Head of caudate nucleus (tissue), 42 donors: ENCODE results near the gene LGALS3BP.
"Not testable (repeated sequence)": the region's sequence is repeated elsewhere in the genome, so short reads cannot be mapped to it uniquely, and the experiment has no call there.

ENCODE experiments used
- DNase-seq, 42 donors: peaks; one replicate each; pipeline versions ENCODE4 v3.0.0 to v3.0.0-alpha.2; 2020 to 2021; ENCODE audit warnings: mixed read lengths in 7 of 42
- intact Hi-C: fragments of 100-400 bp; cut with DNase I; formaldehyde crosslinking; loops from one replicate; pipeline ENCODE4 v1.15.0; 2022

Gene LGALS3BP, protein sequence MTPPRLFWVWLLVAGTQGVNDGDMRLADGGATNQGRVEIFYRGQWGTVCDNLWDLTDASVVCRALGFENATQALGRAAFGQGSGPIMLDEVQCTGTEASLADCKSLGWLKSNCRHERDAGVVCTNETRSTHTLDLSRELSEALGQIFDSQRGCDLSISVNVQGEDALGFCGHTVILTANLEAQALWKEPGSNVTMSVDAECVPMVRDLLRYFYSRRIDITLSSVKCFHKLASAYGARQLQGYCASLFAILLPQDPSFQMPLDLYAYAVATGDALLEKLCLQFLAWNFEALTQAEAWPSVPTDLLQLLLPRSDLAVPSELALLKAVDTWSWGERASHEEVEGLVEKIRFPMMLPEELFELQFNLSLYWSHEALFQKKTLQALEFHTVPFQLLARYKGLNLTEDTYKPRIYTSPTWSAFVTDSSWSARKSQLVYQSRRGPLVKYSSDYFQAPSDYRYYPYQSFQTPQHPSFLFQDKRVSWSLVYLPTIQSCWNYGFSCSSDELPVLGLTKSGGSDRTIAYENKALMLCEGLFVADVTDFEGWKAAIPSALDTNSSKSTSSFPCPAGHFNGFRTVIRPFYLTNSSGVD

DNA sequence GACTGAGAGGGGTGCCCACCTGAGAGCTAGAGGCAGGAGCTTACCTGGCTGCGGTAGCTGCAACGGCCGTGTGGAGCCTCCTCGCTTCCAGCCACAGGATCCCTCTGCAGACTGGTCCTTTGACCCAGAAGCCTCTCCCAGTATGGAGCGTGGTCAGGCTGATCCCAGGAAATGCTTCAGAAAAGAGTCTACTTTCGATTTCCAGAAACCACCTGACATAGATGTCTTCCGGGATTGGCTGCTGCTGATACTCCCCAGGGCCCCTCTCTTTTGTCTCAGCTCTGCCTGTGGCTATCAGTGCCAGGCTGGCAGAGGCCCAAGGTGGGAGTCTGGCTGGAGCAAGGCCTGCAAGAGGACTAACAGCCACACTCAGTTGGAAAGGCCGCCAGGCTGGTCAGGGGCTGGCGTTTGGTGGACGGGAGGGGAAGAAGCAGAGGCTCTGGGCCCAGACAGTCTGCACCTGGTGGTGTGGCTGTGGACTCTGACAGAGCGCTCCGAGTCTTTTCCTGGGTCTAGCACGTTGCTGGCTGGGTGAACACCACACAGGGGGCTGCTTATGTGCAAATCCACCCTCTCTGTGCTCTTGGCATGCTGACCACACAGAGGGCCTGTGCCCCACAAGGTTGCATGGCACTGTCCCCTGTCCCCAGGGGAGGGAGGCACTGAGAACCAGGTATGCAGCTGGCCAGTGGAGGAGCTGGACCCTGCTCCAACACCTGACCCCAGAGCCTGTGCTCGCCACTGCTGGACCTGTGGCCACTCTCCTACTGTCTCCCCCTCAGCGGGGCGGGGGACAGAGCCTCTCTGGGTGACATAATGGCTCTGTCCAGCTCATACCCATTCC lies at the start of gene LGALS3BP:
Gene LGALS3BP, minus strand, starts transcription at position 144 of the 844 bp plus-strand sequence. CDS start 2,732 bp downstream, outside the sequence.
- peak; percentile 60 to 93 (median 83) for DNase-seq
- intact Hi-C loops = loop anchor here (10.0 kb wide), 1 partner anchor 75 kb away; the partner anchor contains the start of gene CEP295NL

DNA sequence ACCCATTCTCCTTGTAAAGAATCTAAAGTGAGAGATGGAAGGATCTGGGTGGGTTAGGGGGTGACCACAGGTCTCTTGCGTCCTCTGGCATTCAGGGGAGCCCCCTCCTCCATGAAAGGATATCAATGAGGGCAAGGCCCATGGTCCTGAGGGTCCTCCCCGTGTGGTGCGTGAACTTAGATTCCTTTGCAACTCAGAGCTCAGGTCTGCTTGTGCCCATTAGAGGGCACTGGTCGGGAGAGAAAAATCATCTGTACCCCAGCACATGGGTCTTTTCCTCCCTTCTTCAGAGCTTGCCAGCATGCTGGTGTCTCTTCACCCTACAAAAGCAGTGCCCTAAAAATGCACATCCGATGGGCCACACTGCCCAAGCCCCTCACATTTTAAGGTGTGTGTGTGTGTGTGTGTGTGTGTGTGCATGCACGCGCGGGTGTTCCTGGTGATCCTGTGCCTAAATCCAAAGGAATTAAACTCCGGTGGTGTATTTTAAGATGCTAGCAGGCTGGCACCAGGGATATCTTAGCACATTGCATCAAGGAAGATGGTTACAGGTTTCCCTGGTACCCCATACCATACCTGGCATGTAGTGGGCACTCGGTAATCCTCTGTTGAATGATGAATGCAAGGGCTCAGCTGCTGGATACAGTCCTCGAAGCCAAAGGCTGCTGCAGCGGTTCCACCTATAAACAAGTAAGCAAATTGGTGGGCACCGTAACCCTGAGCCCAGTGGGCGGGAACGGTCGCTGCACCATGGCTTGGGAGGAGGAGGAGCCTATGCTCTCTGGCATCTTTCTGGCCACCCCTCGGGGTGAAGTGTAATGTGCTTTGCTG lies 49.0 kb upstream of the LGALS3BP start:
- intact Hi-C loops = no loop called here
- peak in 1 of 42 donors; percentile 28 for DNase-seq

DNA sequence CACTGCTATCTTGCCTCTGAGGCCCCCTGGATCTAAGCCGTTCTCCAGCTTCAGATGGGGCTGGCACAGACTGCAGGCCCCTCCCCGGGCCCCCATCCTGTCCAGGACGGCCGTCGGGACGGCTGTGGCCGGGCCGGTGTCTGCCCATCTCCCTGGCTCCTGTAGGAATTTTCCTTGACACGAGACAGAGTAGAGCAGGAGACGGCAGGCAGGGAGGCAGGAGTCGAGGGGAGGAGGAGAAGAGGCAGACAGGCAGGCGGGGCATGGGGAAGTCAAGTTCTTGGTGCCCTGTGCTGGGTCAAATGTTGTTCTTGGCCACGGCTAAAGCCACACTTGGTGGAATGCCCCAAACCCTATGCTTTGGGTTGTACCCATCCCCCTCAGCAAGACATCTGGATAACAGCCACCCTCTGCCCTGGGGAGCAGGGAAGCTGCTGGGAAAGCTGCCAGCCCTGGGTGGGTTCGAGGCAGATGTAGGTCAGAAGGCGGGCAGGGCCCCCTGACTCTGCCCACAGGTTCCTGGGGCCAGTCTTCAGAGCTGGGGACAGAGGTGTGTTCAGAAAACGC lies 48.3 kb upstream of the LGALS3BP start:
- DNase-seq = peak in 2 of 42 donors; percentile 23 to 30
- intact Hi-C loops = no loop called here

DNA sequence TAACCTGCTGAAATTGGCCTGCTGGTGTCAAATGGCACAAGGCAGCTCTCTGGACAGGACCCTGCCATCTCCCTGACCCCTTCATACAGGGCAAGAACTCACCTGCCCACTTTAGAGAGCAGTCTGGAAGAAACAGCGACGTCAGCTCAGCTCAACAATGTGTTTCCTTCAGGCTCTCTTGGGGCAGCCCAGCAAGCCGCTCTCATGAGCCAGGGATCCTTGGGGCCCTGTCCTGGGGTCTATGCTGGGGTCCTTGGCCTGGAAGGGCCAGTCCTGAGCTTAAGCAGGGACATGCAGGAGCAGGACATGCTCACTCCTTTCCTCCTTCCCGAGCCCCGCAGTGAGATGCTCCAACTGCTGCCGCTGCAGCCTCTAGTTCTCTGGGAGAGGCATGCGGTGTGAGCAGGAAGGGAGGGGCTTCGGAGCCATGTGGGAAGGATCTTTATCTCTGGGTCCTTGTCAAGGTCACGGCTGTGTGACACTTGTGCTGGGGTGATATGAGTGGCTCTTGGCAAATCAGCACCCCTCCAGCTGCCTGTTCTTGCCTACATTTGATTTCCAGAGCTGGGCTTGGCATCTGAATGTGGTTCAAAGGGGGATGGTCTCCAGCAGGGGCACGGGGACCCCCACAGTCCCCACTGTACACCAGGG lies 47.7 kb upstream of the LGALS3BP start:
- intact Hi-C loops = no loop called here
- peak in 4 of 42 donors; percentile 13 to 33 (median 20) for DNase-seq

DNA sequence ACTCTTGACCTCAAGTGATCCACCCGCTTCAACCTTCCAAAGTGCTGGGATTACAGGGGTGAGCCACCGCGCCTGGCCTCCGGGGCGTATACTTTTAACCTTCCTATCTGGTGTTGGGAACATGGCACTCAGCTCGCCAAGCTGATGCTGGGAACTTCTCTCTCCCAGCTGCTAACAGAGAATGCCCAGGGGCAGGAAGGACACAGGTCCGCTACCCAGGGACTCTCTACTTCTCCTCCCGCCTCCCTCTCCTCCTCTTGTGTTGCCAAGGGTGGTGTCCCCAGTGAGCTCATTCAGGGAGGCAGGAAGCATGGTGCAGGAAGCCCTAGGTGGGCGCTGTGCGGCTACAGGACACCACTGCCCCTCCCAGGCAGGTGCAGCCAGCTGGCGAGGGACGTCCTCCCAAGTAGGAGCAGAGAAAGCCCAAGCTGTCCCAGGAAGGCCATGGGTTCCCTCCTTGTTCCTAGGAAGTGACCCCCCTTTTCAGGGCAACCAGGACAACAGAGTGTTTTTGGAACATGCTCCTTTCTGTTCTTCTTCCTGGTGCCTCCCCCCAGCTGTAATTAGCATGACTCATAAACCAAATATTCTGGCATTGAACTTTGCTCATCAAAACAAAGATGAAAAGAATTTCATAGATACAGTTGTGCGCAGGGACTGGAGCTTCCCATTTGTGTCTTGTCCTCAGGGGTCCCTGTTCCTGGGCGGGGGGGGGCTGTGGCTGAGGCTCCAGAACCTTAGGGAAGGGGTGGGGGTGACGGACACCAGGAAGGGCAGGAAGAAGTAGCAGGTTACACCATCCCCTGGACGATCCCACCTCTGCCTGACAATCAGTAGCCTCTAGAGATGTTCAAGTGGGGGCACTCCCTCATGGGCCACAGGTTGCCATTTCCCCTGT lies 46.9 kb upstream of the LGALS3BP start:
- peak in 6 of 42 donors; percentile 6 to 29 (median 18) for DNase-seq
- intact Hi-C loops = no loop called here

DNA sequence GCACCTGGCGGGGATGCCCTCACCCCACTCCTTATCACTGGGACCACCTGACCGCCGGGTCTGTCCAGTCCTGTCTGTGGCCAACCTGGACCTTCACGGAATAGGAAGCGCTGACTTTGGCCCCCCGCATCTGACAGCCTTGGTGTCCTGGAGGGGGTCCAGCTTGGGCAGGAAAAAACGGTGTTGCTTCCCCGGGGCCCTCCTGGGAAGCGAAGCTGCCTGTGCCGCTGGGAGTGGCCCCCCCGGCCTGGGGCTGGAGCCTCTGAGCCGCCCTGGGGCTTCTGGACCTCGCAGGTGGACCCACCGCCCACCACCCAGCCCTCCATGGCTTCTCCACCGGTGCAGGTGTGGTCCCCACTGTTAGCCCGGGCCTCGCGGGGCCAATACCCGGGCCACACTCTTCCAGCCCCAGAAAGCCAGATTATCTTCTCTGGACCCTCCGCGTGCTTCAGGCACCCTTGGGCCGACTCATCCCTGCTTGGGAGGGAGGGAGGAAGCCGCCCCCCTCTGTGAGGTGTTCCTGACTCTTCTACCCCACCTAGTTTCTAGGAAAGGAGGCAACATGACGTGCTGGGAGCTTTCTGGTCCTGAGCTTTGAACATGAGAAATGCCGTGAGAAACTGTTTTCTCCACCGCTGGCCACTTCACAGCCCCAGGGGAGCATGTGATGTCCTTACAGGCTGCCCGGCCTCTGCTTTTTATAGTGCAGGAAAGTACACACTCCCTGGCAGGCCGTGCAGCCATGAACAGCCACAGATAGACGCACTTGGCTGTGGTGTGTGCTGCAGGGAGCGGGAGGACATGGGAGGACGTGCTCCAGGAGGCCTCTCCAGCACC lies 45.4 kb upstream of the LGALS3BP start:
- DNase-seq = peak in 9 of 42 donors; percentile 4 to 39 (median 17)
- intact Hi-C loops = no loop called here

DNA sequence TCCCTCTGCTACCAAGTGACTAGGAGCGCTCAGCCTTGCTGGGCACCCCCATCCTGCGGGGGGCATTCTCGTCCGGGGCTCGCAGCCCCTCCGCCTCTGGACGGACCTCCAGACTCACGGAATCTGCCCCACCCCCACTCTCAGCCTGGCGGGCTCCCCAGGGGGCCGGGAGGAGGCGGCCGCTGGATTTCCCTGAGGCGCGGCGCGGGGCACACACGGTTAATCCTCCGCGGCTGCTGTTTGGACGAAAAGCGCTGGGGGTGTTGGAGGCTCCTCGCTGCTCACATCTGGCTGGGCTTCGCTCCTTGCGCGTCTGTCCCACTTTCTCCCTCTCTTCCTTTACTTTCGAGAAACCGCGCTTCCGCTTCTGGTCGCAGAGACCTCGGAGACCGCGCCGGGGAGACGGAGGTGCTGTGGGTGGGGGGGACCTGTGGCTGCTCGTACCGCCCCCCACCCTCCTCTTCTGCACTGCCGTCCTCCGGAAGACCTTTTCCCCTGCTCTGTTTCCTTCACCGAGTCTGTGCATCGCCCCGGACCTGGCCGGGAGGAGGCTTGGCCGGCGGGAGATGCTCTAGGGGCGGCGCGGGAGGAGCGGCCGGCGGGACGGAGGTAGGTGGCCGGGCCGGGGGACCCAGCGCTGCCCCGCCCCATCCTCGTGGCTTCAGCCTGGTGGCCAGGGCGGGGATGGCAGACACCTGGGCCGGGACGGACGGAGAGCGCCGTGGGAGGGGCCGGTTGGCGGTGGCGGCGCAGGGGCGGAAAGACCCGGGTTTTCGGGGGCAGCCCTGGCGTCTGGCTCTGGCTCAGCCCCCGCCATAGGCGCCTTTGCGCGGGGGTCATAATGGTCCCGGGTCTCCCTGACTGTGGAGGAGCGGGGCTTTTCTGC lies 44.4 kb upstream of the LGALS3BP start, which contains the start of gene C1QTNF1:
Gene C1QTNF1, plus strand, starts transcription at position 284 of the 886 bp plus-strand sequence. CDS start 19,800 bp downstream, outside the sequence.
- DNase-seq = peak in 15 of 42 donors; percentile 5 to 45 (median 27)
- intact Hi-C loops = no loop called here

DNA sequence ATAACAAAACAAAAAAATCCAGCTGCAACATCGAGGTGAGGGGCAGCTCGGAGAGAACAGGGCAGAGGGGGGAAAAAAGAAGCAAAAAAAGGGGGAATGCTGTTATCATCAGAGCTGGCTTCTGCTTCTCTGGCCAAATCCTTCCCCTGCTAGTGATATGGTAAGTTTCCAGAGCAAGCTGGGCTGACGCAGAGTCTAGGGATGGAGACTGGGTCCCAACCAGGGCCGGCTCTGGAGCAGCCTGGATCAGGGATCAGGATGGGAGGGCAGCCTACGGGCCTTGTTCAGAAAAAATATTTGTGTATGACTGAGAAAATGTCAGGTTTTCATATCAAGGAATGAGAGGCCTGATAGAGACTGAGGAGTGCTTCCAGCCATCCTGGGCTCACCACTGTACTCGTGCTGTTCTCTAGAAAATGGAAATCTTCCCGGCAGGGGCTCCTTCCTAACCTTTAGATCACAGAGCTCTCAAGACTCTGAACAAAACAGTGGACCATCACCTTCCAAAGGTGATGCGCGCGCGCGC lies 43.5 kb upstream of the LGALS3BP start:
- intact Hi-C loops = no loop called here
- DNase-seq = peak in 8 of 42 donors; percentile 0 to 37 (median 10)

DNA sequence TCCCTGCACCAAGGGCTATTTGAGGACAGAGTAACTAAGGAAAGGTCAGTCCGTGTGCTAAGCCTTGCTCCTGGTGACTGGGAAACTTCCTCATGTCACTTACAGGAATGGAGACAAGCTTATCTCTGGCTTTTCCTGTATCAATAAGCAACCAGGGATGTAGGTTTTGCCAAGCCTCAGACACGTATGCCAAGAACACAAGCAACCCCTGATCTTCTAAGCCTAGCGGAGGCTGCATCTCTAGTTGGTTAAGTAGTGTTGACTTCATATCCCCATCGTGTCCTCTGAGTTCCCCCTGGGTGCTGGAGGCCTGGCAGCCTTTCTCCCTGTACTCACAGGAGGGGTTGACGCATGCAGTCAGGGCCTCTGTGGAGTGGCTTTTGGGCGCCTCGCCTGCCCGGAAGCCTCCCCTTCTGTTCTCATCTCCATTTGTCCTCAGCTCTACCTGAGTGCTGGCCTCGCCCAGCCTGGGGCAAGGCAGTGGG lies 42.8 kb upstream of the LGALS3BP start:
- peak in 7 of 42 donors; percentile 2 to 29 (median 8) for DNase-seq
- intact Hi-C loops = no loop called here

DNA sequence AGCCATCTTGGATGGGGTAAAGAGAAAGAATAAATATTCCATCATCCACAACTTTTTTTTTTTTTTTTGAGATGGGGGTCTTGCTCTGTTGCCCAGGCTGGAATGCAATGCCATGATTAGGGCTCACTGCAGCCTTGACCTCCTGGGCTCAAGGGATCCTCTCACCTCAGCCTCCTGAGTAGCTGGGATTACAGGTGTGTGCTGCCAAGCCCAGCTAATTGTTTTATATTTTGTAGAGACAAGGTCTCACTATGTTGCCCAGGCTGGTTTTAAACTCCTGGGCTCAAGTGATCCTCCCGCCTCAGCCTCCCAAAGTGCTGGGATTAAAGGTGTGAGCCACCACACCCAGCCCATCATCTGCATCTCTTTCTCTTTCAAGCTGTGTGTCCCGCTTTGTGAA lies 42.2 kb upstream of the LGALS3BP start:
- DNase-seq = peak in 3 of 42 donors; percentile 1 to 16 (median 5)
- intact Hi-C loops = not testable (repeated sequence)

DNA sequence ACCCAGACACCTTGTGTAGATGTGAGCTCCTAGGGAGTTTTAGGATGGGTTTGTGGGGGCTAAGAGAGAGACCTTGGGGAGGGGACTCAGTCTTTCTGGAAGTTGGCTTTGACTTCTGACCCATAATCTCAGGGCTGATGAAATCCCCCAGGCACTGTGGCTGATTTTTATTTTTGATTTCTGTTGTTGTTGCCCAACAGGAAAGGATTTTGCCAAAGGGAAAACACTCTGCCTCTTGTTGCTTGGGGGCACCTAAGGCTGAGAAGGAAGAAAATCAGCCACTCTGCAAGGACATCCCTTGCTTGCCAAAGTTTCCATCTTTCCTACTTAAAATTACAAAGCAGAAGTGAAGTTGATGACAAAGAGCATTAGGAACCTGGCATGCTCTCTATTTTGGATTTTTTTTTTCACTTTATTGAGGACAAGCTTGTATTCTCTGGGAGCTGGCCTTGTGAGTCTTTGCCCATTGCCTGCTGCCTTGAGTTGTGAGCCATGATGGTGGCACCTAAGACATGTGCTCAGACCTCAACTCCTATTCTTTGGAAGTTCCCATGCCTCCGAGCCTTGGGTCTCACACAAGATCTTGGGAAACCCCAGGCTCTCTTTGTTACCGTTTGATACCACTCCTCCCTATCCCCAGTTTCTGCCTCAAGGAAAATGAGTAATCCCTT lies 41.0 kb upstream of the LGALS3BP start:
- peak in 4 of 42 donors; percentile 6 to 14 (median 8) for DNase-seq
- intact Hi-C loops = no loop called here

DNA sequence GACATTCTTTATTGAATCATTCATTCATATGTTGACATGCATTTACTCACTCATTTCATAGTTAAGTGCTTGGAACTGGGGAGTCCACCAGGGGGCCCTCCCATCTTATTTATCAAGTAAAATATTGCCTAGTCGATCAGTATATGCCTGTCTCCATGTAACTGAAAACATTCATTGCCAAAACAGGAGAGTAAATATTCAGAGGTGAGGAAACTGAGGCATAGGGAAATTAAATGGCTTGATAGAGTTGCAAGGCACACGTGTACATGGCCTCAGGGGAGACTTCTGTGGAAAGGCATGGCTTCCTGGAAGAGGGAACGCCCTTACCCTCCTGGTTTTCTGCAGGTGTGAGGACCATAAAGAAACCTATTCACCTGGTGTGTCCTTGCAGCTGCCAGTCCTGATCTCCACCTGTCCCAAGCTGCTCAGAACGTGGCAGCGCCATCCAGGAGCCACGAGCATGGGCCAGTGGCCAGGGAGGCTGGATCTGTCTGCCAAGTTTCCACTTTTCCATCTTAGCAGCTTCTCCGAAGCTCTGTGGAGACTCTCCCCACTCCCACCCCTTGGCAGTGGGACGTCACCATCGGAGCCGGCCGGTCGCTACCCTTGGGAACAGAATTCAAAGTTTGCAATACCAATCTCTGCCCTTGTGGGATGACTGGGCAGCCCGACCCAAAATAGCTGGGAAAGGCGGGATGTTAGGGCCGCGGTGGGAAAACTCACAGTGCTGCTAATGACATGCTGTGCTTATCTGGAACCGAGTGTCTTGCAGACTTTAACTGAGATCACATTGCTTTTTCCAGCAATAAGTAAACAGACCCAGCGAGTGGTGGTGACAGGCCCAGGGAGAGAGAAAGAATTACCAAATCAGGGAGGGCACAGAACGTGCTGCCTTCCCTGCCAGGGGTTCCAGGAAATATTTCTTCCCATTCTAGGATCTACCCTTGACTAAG lies 40.2 kb upstream of the LGALS3BP start:
- intact Hi-C loops = no loop called here
- peak in 32 of 42 donors; percentile 32 to 80 (median 57) for DNase-seq

DNA sequence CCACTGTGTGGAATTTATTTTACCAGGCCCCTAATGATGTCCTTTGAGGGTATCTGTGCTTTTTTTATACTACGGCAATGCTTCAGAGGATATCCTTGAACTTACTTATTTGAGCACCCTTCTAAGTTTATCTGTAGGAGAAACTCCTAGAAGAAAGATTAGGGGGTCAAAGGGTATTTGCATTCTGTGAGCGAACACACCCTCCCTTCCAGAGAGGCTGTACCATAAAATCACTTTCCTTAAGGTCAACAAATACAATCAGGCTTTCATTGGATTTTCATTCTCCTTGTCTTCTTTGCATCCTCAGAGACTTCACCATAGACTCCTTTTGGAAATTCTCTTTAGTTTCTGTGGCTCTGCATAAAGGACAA lies 39.5 kb upstream of the LGALS3BP start:
- intact Hi-C loops = no loop called here
- DNase-seq = no peak
